PFSK-1 (cell line): ENCODE measurements around the gene OS9.

Experiments
- SIN3A ChIP-seq: IDR thresholded peaks from 2 replicates; pipeline ENCODE4 v1.6.1; 2012; ENCODE audit warnings: mild to moderate bottlenecking, low read length, moderate library complexity, borderline replicate concordance; ENCODE audit not compliant: insufficient read depth
- TAF1 ChIP-seq: IDR thresholded peaks from 2 replicates; pipeline ENCODE4 v1.6.1; 2012; ENCODE audit warnings: low read length, control low read depth, borderline replicate concordance; ENCODE audit not compliant: insufficient read depth

GRCh38 chr12:57759360-57759980 lies 65.5 kb downstream of the OS9 start:
- TF ChIP-seq SIN3A (no peak), TAF1 (no peak)
